Measurements from ENCODE around the gene MORC2.

The MORC2 gene

DNA sequence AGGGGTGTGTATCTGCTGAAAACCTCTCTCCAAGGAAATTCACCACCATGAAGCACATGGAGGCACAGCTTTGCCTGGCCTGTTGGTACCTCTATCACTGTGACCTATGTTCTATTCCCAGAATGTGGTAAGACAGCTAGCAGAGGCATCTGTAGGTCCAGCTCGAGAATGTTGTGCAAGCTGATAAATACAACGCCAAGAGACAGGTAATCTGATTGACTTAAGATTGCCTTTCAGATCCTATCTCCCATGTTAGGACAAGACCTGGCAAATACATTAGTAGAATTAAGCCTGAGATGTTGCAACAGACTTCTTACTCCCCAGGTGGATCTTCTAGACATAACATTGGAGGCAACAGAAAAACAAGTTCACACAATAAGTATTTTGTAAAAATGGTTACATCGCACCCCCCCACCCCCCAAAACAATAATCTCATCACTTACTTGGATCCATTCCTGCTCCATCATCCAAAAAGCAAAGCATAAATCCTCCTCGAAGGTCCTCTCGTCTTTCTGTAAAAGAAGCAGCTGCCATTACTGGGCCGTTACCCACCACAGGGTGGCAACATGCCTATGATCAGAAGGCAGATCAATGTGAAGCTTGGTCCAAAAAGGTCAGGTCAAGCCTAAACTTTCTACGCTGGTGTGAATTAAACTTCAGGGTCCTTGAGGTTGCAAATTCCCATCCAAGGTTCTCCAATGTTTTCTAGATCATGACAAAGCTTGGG, 18.5 kb downstream of the MORC2 start:
- no peak overlapping the region for H3K4me3 ChIP-seq (ENCODE audit: low read depth, low read length)
- TF ChIP-seq, protein P1, sequence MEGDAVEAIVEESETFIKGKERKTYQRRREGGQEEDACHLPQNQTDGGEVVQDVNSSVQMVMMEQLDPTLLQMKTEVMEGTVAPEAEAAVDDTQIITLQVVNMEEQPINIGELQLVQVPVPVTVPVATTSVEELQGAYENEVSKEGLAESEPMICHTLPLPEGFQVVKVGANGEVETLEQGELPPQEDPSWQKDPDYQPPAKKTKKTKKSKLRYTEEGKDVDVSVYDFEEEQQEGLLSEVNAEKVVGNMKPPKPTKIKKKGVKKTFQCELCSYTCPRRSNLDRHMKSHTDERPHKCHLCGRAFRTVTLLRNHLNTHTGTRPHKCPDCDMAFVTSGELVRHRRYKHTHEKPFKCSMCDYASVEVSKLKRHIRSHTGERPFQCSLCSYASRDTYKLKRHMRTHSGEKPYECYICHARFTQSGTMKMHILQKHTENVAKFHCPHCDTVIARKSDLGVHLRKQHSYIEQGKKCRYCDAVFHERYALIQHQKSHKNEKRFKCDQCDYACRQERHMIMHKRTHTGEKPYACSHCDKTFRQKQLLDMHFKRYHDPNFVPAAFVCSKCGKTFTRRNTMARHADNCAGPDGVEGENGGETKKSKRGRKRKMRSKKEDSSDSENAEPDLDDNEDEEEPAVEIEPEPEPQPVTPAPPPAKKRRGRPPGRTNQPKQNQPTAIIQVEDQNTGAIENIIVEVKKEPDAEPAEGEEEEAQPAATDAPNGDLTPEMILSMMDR (IDR thresholded peaks at IDR 0.05; ENCODE audit: low read depth, low read length), result no peak

DNA sequence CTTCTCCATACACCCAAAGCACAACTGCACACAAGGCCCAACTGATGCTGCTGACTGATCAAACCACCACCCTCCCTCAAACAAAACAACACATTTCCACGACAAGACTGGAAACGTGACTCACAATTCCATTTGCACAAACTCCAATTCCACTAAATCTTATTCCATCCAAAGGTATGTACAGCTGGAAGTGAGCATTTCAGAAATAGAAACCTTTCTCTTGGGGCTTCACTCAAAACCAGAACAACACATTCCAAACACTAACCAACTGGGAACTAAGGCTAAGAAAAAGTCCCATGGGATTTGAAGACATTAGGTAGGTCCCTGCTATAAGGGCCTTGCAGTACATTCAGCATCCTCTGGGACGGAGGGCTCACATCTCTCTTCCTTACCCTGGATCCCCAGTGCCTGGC, 19.6 kb downstream of the MORC2 start:
- TF ChIP-seq, protein P1 (IDR thresholded peaks at IDR 0.05; ENCODE audit: low read depth, low read length), result no peak
- H3K4me3 ChIP-seq (ENCODE audit: low read depth, low read length), result no peak overlapping the region

DNA sequence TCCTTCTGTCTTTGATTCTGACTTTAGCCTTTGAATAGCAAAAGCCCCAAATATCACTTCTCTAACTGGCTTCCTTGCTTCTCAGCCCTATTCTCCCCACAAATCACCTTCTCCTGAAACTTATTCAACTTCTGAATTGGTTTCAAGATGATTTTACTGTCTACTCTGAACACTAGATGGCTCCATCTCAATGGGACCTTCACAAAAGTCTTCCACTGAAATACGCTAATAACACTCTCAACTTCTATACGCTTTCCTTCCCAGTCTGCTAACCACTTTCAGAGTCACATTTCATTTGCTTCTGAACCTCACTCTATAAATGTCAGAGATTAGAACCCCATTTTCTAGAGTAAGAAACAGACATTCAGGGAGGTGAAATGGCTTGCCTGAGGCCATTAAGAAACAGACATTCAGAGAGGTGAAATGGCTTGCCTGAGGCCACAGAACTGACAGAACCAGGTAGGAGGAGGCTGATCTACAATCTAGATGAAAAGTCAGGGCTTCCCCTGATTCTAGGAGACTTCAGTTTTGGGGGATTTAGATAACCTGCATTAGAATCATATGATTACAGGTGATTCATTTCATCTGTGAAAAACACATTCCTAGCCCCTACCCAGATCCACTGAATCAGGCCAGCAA, 20.6 kb downstream of the MORC2 start:
- TF ChIP-seq, protein P1 (IDR thresholded peaks at IDR 0.05; ENCODE audit: low read depth, low read length), result peak; percentile 37; the same call in 1 of the 2 replicates
- no peak overlapping the region for H3K4me3 ChIP-seq (ENCODE audit: low read depth, low read length)

DNA sequence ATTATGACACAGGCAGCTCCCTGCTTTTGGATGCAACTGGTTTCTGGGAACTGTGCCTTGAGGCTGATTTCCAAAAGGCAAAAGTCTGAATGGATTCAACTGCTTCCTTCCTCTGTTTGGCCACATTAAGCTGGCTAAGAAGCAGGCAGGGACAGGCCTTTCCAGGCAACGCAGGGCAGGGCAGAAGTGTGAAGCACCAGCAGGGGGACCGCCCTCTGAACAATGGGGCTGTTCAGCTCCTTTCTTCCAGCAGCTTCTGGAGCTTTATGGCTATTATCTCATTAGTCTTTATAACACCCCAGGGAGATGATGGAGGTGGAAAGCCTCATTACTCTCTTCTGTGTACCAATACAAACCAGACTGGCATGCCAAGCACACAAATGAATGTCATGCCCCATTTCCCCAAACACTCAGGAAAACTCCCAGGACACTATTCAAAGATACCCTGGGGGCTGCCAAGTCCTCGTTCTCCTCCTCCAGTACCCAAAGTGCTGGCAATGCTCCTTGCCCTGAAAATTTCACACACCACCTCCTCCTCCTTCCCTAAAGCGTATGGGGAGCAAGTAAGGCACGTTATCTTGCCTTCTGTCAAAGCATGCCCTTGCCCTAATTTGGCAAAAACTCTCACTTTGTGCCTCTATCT, 21.3 kb downstream of the MORC2 start:
- TF ChIP-seq, protein P1 (IDR thresholded peaks at IDR 0.05; ENCODE audit: low read depth, low read length), result no peak; the same call in 1 of the 2 replicates
- no peak overlapping the region for H3K4me3 ChIP-seq (ENCODE audit: low read depth, low read length)

DNA sequence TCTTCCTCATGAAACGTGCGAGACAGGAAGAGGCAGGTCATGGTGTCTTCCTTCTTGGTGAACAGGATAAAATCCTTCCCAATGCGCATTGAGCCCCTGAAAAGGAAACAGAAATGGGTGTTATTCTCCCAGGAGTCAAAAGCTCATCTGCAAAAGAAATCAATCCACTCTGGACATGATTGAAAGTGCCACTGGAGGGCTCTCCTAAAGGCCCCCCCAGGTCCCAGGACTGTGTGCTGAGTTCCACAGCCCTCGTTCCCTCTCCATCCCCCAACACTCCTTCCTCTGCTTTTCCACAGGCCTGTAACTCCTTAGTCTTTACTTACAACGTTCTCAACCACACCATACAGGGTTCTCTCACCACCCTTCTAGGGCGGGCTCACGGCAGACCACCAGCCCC, 22.2 kb downstream of the MORC2 start:
- TF ChIP-seq, protein P1 (IDR thresholded peaks at IDR 0.05; ENCODE audit: low read depth, low read length), result no peak
- H3K4me3 ChIP-seq (ENCODE audit: low read depth, low read length), result no peak overlapping the region

DNA sequence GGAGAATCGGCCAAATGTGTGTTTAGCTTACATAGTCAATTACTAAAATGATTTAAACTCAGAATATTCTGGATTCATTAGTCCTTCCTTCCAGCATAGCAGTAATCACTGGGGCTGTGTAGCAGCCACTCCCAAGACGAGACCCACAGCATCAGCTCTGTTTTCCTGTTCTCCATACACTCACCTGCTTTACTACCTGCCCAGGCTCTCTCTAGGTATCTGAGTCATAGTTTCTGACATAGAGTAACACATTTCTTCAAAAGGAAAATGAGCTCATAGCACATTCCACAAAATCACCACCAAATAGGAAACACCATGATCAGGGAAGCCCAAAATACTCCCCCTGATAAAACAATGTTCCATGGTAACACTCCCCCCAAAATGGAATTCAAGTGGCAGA, 22.9 kb downstream of the MORC2 start:
- H3K4me3 ChIP-seq (ENCODE audit: low read depth, low read length), result no peak overlapping the region
- TF ChIP-seq, protein P1 (IDR thresholded peaks at IDR 0.05; ENCODE audit: low read depth, low read length), result no peak

DNA sequence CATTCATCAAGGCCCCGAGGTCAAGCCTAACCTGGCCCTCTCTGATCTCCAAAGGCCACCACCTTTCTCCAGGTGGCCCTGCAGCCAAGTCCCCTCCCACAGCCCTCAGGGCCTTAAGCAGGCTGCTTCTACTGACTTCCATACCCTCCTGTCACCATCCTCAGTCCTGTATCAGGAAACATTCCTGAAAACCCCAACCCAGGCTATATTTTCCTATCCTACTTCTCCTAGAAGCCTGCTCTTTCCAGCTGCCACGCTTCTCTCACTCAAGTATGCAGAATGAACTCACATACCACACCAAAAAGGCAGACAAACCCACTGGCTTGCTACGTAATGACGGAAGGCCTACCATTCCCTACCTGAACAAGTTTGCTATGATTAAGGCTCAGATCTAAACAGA, 23.6 kb downstream of the MORC2 start:
- no peak overlapping the region for H3K4me3 ChIP-seq (ENCODE audit: low read depth, low read length)
- TF ChIP-seq, protein P1 (IDR thresholded peaks at IDR 0.05; ENCODE audit: low read depth, low read length), result no peak

Measured in WI38 (cell line).